Erythroblast (primary cell): ENCODE data around the gene PDE5A.

Experiments
- GATA1 ChIP-seq: IDR thresholded peaks from 2 replicates; pipeline ENCODE4 v1.6.1; 2011; ENCODE audit warnings: low read depth, mild to moderate bottlenecking, control low read depth, low read length, moderate library complexity
- POLR2A ChIP-seq: IDR thresholded peaks from 2 replicates; pipeline ENCODE4 v1.6.1; 2011; ENCODE audit warnings: mild to moderate bottlenecking, low read length

GRCh38 chr4:119624356-119624755, 4.2 kb downstream of the PDE5A start:
- no peak for TF ChIP-seq POLR2A
- no peak for TF ChIP-seq GATA1
